Neural cell (in vitro differentiated cells): ENCODE measurements around the gene KIF4A. TPM values are rescaled to one million over a fixed set of nuclear protein-coding genes. Genes with fewer than 3 reads are reported as not detected.

Source experiments
- H2AFZ ChIP-seq: fragments of 200-600, 300-800 bp; sonication (generic), shearing (Covaris generic); 2 replicates; pipeline ENCODE4 v1.6.0; 2014; ENCODE audit warnings: low read depth, mild to moderate bottlenecking, antibody characterized with exemption, low read length, moderate library complexity
- H3F3A ChIP-seq: fragments of 200-600 bp; shearing (Covaris generic); 2 replicates; pipeline ENCODE4 v1.6.1; 2016; ENCODE audit warnings: mild to moderate bottlenecking, moderate library complexity, mixed read lengths, antibody characterized with exemption, low read length; ENCODE audit not compliant: insufficient read depth, poor library complexity, severe bottlenecking
- H3K27ac ChIP-seq: fragments of 200-600, 300-800 bp; sonication (generic), shearing (Covaris generic); 2 replicates; pipeline ENCODE4 v1.5.1; 2014; ENCODE audit warnings: mild to moderate bottlenecking, low read length, moderate library complexity
- H3K27me3 ChIP-seq: fragments of 300-800, 200-600 bp; sonication (generic), shearing (Covaris generic); 2 replicates; pipeline ENCODE4 v1.6.0; 2014; ENCODE audit warnings: mild to moderate bottlenecking, low read depth, low read length, moderate library complexity; ENCODE audit not compliant: insufficient read depth
- H3K36me3 ChIP-seq: fragments of 300-800, 200-600 bp; sonication (generic), shearing (Covaris generic); 2 replicates; pipeline ENCODE4 v1.5.1; 2014; ENCODE audit warnings: mild to moderate bottlenecking, antibody characterized with exemption, low read length, moderate library complexity; ENCODE audit not compliant: insufficient read depth
- H3K4me2 ChIP-seq: fragments of 300-800, 200-600 bp; sonication (generic), shearing (Covaris generic); 2 replicates; pipeline ENCODE4 v1.6.0; 2014; ENCODE audit warnings: mild to moderate bottlenecking, low read length
- H3K4me3 ChIP-seq: fragments of 300-800, 200-600 bp; sonication (generic), shearing (Covaris generic); 2 replicates; pipeline ENCODE4 v1.5.1; 2014; ENCODE audit warnings: mild to moderate bottlenecking, low read length, moderate library complexity
- H3K79me2 ChIP-seq: fragments of 200-600 bp; shearing (Covaris generic); replicated peaks from 2 replicates; pipeline ENCODE4 v1.6.0; 2014; ENCODE audit warnings: mild to moderate bottlenecking, low read length, moderate library complexity; ENCODE audit not compliant: insufficient read depth
- H3K9ac ChIP-seq: fragments of 300-800, 200-600 bp; sonication (generic), shearing (Covaris generic); 2 replicates; pipeline ENCODE4 v1.6.1; 2016; ENCODE audit warnings: mild to moderate bottlenecking, low read length, mixed read lengths
- H3K9me2 ChIP-seq: fragments of 200-600 bp; shearing (Covaris generic); 2 replicates; pipeline ENCODE4 v1.6.1; 2016; ENCODE audit warnings: mild to moderate bottlenecking, low read length, mixed read lengths; ENCODE audit not compliant: insufficient read depth
- H3K9me3 ChIP-seq: fragments of 200-600, 300-800 bp; sonication (generic), shearing (Covaris generic); 2 replicates; pipeline ENCODE4 v1.6.1; 2016; ENCODE audit warnings: mild to moderate bottlenecking, mixed run types, low read length, moderate library complexity, mixed read lengths
- H4K20me1 ChIP-seq: fragments of 200-600 bp; shearing (Covaris generic); 2 replicates; pipeline ENCODE4 v1.6.1; 2016; ENCODE audit warnings: mild to moderate bottlenecking, mixed run types; ENCODE audit not compliant: insufficient read depth
- CTCF ChIP-seq: fragments of 450-650 bp; IDR thresholded peaks from 2 replicates; pipeline ENCODE4 v1.5.1; 2014; ENCODE audit warnings: antibody characterized with exemption, mild to moderate bottlenecking, moderate library complexity; ENCODE audit not compliant: poor library complexity, severe bottlenecking
- EP300 ChIP-seq: fragments of 450-650 bp; conservative IDR thresholded peaks from 2 replicates; pipeline ENCODE4 v1.6.1; 2014; ENCODE audit warnings: antibody characterized with exemption, mild to moderate bottlenecking, moderate library complexity; ENCODE audit not compliant: poor library complexity, severe bottlenecking
- EZH2 ChIP-seq: fragments of 200-600, 300-800 bp; shearing (Covaris generic), sonication (generic); IDR thresholded peaks from 2 replicates; pipeline ENCODE4 v1.6.1; 2014; ENCODE audit warnings: antibody characterized with exemption, low read length, borderline replicate concordance, mild to moderate bottlenecking; ENCODE audit not compliant: insufficient read depth, poor library complexity, severe bottlenecking
- MXI1 ChIP-seq: fragments of 450-650 bp; conservative IDR thresholded peaks from 2 replicates; pipeline ENCODE4 v1.6.1; 2014; ENCODE audit warnings: antibody characterized with exemption, mild to moderate bottlenecking; ENCODE audit not compliant: poor library complexity, severe bottlenecking
- POLR2AphosphoS5 ChIP-seq: IDR thresholded peaks from 2 replicates; pipeline ENCODE4 v1.6.1; 2012
- RAD21 ChIP-seq: fragments of 450-650 bp; conservative IDR thresholded peaks from 2 replicates; pipeline ENCODE4 v1.6.1; 2014; ENCODE audit warnings: antibody characterized with exemption, mild to moderate bottlenecking, moderate library complexity
- REST ChIP-seq: IDR thresholded peaks from 2 replicates; pipeline ENCODE4 v1.6.1; 2012; ENCODE audit warnings: borderline replicate concordance
- SMC3 ChIP-seq: fragments of 450-650 bp; conservative IDR thresholded peaks from 2 replicates; pipeline ENCODE4 v1.6.1; 2014; ENCODE audit warnings: antibody characterized with exemption, mild to moderate bottlenecking, moderate library complexity; ENCODE audit not compliant: poor library complexity
- TAF1 ChIP-seq: IDR thresholded peaks from 2 replicates; pipeline ENCODE4 v1.6.1; 2012; ENCODE audit warnings: low read depth
- polyA plus RNA-seq: library from polyadenylated mRNA; depleted of rRNA; stranded (reverse); fragments of >200 nt; gene quantifications from 2 replicates; pipeline ENCODE4 v1.2.3, GENCODE V29; 2014

KIF4A gene
- polyA plus RNA-seq, 1 donor from 2014 or later: 1.1 TPM

- H3K9me3 ChIP-seq: no peaks in the 10 kb centered on the region
- no peaks in the 10 kb centered on the region for H3K27me3 ChIP-seq
- H3K27ac ChIP-seq: no peak overlapping the region
- no peak overlapping the region for H3K4me2 ChIP-seq
- H3K9me2 ChIP-seq: no peaks in the 10 kb centered on the region
- H2AFZ ChIP-seq: no peak overlapping the region
- H4K20me1 ChIP-seq: no peaks in the 10 kb centered on the region
- no peak overlapping the region for H3K4me3 ChIP-seq
- H3K9ac ChIP-seq: no peak overlapping the region
- no peaks in the 10 kb centered on the region for H3F3A ChIP-seq
- no peaks in the 10 kb centered on the region for H3K36me3 ChIP-seq
- no peak for TF ChIP-seq POLR2AphosphoS5
- no peak for TF ChIP-seq REST
- TF ChIP-seq TAF1: no peak
- TF ChIP-seq EP300: no peak
- TF ChIP-seq MXI1: no peak
- no peak for TF ChIP-seq SMC3
- TF ChIP-seq RAD21: no peak
- no peak for TF ChIP-seq CTCF
- no peak for TF ChIP-seq EZH2
- peaks cover 20% of the 10 kb centered on the region for H3K79me2 ChIP-seq
Observed at GRCh38 chrX:70461026-70461425, 171.1 kb downstream of the KIF4A start.

- H3K79me2 ChIP-seq: peaks cover 15% of the 10 kb centered on the region
Observed at GRCh38 chrX:70464051-70464450, 174.1 kb downstream of the KIF4A start.

More at GRCh38 chrX:70464051-70464450, 174.1 kb downstream of the KIF4A start:
- H3K4me2 ChIP-seq: no peak overlapping the region
- no peaks in the 10 kb centered on the region for H3F3A ChIP-seq
- TF ChIP-seq CTCF (no peak), REST (no peak), EZH2 (no peak), MXI1 (no peak), SMC3 (no peak), TAF1 (no peak), POLR2AphosphoS5 (no peak), RAD21 (no peak), EP300 (no peak)
- no peak overlapping the region for H3K4me3 ChIP-seq
- H3K9ac ChIP-seq: no peak overlapping the region
- no peaks in the 10 kb centered on the region for H3K27me3 ChIP-seq
- no peaks in the 10 kb centered on the region for H4K20me1 ChIP-seq
- no peaks in the 10 kb centered on the region for H3K36me3 ChIP-seq
- H2AFZ ChIP-seq: no peak overlapping the region
- no peaks in the 10 kb centered on the region for H3K9me3 ChIP-seq
- H3K27ac ChIP-seq: no peak overlapping the region
- no peaks in the 10 kb centered on the region for H3K9me2 ChIP-seq
